A549 treated with RU486 at 1 μM for 4 hours (cell line): ENCODE results near the gene FBXL17. TPM values are rescaled to one million over a fixed set of nuclear protein-coding genes. Genes with fewer than 3 reads are reported as not detected.

Source experiments
- total RNA-seq: library from RNA; stranded (reverse); fragments of 200-300 nt; extraction: Qiagen RNA extraction; gene quantifications from 5 replicates; pipeline ENCODE4 v1.2.3, GENCODE V29; 2022; ENCODE audit warnings: low read depth

FBXL17 gene
- 4.2 to 7.1 TPM (median 6.1 TPM) in 5 replicates for total RNA-seq

DNA sequence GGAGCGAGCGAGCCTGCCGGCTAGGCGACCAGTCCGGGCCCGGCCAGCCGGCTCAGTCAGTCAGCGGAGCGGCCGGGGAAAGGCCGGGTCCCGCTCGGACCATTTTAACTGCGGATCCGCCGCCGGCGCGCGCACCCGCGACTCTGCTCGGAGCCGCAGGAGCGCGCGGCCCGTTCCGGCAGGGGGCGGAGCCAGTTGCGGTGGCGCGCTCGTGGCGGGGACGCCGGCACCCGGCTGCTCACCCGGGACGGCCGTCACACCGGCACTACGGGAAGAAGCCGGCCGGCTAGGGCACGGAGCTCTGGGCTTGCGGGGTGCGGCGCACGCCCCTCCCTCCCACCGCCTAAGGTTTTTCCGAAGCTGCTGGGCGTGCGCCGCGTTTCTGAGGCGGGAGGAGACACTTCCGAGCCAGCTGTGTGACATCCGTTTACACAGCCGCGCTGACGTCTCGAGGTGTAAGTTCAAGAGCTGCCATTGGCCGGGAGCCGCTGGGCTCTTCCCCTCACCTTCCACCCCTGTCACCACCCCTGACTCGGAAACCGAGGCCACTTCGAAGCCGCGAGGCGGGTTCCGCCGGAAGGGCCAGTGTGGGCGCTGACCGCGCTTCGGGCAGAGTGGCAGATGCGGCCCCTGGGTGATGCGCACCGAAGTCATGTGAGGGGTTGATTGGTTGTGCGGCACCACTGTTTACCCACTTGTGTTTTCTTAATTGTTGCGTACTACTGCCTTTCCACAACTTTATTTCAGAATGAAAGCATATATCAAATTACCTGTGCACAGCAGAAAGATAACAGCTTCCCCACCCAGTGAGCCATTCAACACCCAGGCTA is at the start of gene FBXL17:
TSS of gene FBXL17 (minus strand) at position 145 of the 830 bp plus-strand sequence.

